RWPE2 (cell line): Measurements from ENCODE around the gene ZDHHC17.

Source experiments
- ATAC-seq: fragments of 200-7000 bp; cut with Tn5 transposase; 3 replicates; pipeline ENCODE4 v1.9.1; 2021; ENCODE audit warnings: low read depth
- DNase-seq: peaks from one replicate; pipeline ENCODE4 v3.0.0-alpha.2; 2020; ENCODE audit warnings: low spot score
- H3K27ac ChIP-seq: fragments of 450-650 bp; 2 replicates; pipeline ENCODE4 v1.5.1; 2017; ENCODE audit warnings: mild to moderate bottlenecking; ENCODE audit not compliant: poor library complexity, severe bottlenecking
- H3K27me3 ChIP-seq: fragments of 250-450 bp; sonication (Bioruptor Pico); 2 replicates; pipeline ENCODE4 v1.5.1; 2021; ENCODE audit warnings: mild to moderate bottlenecking, moderate library complexity; ENCODE audit not compliant: insufficient read depth, poor library complexity, severe bottlenecking
- H3K36me3 ChIP-seq: fragments of 250-450 bp; sonication (Bioruptor Pico); 2 replicates; pipeline ENCODE4 v1.5.1; 2020; ENCODE audit warnings: low read depth, mild to moderate bottlenecking, moderate library complexity
- H3K4me1 ChIP-seq: fragments of 250-450 bp; sonication (Bioruptor Pico); 2 replicates; pipeline ENCODE4 v1.5.1; 2021; ENCODE audit warnings: mild to moderate bottlenecking, moderate library complexity; ENCODE audit not compliant: insufficient read depth, poor library complexity, severe bottlenecking
- H3K4me3 ChIP-seq: fragments of 250-450 bp; sonication (Bioruptor Pico); 2 replicates; pipeline ENCODE4 v1.5.1; 2021; ENCODE audit warnings: mild to moderate bottlenecking, moderate library complexity; ENCODE audit not compliant: severe bottlenecking
- H3K9me3 ChIP-seq: fragments of 250-450 bp; sonication (Bioruptor Pico); 2 replicates; pipeline ENCODE4 v1.5.1; 2021; ENCODE audit warnings: mild to moderate bottlenecking, moderate library complexity; ENCODE audit not compliant: severe bottlenecking
- CTCF ChIP-seq: fragments of 450-650 bp; IDR thresholded peaks from one replicate; pipeline ENCODE4 v1.5.1; 2017; ENCODE audit warnings: mild to moderate bottlenecking, moderate library complexity; ENCODE audit not compliant: poor library complexity, severe bottlenecking

The ZDHHC17 gene

GRCh38 chr12:76738824-76739579 lies 24.9 kb upstream of the ZDHHC17 start:
- Histone ChIP-seq H3K27me3 (no peaks in the 10 kb centered on the region), H3K4me1 (no peaks in the 10 kb centered on the region), H3K9me3 (peaks cover 3% of the 10 kb centered on the region), H3K4me3 (no peak overlapping the region), H3K36me3 (no peaks in the 10 kb centered on the region), H3K27ac (no peak overlapping the region)
- DNase-seq (no peak), ATAC-seq (no peak)
- TF ChIP-seq CTCF: no peak

- no peaks in the 10 kb centered on the region for H3K36me3 ChIP-seq
- peaks cover 3% of the 10 kb centered on the region for H3K9me3 ChIP-seq
- TF ChIP-seq CTCF: no peak
- no peak overlapping the region for H3K4me3 ChIP-seq
- no peak overlapping the region for H3K27ac ChIP-seq
- no peak for ATAC-seq
- H3K4me1 ChIP-seq: no peaks in the 10 kb centered on the region
- no peak for DNase-seq
- H3K27me3 ChIP-seq: no peaks in the 10 kb centered on the region
Observed at GRCh38 chr12:76739896-76740295, 24.0 kb upstream of the ZDHHC17 start.

DNA sequence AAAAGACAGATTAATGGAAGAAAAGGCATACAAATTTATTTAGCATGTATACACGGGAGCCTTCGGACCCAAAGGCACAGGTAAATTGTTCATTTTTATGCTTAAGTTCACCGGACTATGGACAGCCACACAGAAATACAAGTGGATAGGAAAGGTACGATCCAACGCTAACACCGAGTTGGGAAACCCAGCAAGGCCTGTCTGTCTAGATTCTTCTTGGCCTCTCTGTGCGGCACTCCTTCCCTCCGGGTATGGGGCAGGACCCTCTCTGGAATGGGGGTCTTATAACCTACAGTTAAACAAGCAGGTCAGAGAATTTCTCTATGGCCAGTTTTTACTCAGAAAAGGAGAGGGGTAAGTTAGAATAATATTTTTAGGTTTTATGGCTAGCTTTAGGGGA lies 23.4 kb upstream of the ZDHHC17 start:
- no peak for TF ChIP-seq CTCF
- Histone ChIP-seq H3K4me3 (no peak overlapping the region), H3K9me3 (peaks cover 3% of the 10 kb centered on the region), H3K4me1 (no peaks in the 10 kb centered on the region), H3K36me3 (no peaks in the 10 kb centered on the region), H3K27ac (no peak overlapping the region), H3K27me3 (no peaks in the 10 kb centered on the region)
- ATAC-seq (no peak), DNase-seq (no peak)

DNA sequence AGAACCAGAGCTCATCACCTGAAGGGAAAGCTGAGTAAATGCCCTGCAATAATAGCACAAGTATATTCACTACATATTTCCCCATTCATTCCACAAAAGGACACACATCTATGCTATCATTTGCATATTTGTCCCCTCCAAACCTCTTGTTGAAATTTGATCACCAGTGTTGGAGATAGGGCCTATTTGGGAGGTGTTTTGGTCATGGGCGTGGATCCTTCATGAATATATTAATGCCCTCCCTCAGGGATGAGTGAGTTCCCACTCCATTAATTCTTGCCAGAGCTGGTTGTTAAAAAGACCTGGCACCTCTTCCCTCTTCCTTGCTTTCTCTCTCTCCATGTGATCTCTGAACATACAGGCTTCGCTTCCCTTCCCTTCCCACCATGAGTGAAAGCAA lies 18.6 kb upstream of the ZDHHC17 start:
- H3K27me3 ChIP-seq: no peaks in the 10 kb centered on the region
- no peak overlapping the region for H3K4me3 ChIP-seq
- no peaks in the 10 kb centered on the region for H3K36me3 ChIP-seq
- H3K27ac ChIP-seq: no peak overlapping the region
- no peaks in the 10 kb centered on the region for H3K4me1 ChIP-seq
- ATAC-seq (no peak), DNase-seq (no peak)
- no peaks in the 10 kb centered on the region for H3K9me3 ChIP-seq
- no peak for TF ChIP-seq CTCF

- no peak for DNase-seq
- no peak overlapping the region for H3K4me3 ChIP-seq
- no peaks in the 10 kb centered on the region for H3K27me3 ChIP-seq
- no peaks in the 10 kb centered on the region for H3K36me3 ChIP-seq
- no peak for ATAC-seq
- TF ChIP-seq CTCF: no peak
- no peak overlapping the region for H3K27ac ChIP-seq
- no peaks in the 10 kb centered on the region for H3K4me1 ChIP-seq
- H3K9me3 ChIP-seq: no peaks in the 10 kb centered on the region
Observed at GRCh38 chr12:76746516-76746915, 17.4 kb upstream of the ZDHHC17 start.
